Measurements from ENCODE around the gene ROGDI. TPM values are rescaled to one million over a fixed set of nuclear protein-coding genes. Genes with fewer than 3 reads are reported as not detected.

Gene ROGDI
- total and polyA plus RNA-seq, 9 of the 15 experiments (the other 6 are each of a cell fraction or from before 2014, with no cell fraction given), result 0.97 to 37.3 (median 16.5) TPM

- TF ChIP-seq THRA (IDR thresholded peaks at IDR 0.05), result no peak
- TF ChIP-seq ERF (CRISPR knock-in tag; IDR thresholded peaks at IDR 0.05), result no peak
- TF ChIP-seq, protein P1, sequence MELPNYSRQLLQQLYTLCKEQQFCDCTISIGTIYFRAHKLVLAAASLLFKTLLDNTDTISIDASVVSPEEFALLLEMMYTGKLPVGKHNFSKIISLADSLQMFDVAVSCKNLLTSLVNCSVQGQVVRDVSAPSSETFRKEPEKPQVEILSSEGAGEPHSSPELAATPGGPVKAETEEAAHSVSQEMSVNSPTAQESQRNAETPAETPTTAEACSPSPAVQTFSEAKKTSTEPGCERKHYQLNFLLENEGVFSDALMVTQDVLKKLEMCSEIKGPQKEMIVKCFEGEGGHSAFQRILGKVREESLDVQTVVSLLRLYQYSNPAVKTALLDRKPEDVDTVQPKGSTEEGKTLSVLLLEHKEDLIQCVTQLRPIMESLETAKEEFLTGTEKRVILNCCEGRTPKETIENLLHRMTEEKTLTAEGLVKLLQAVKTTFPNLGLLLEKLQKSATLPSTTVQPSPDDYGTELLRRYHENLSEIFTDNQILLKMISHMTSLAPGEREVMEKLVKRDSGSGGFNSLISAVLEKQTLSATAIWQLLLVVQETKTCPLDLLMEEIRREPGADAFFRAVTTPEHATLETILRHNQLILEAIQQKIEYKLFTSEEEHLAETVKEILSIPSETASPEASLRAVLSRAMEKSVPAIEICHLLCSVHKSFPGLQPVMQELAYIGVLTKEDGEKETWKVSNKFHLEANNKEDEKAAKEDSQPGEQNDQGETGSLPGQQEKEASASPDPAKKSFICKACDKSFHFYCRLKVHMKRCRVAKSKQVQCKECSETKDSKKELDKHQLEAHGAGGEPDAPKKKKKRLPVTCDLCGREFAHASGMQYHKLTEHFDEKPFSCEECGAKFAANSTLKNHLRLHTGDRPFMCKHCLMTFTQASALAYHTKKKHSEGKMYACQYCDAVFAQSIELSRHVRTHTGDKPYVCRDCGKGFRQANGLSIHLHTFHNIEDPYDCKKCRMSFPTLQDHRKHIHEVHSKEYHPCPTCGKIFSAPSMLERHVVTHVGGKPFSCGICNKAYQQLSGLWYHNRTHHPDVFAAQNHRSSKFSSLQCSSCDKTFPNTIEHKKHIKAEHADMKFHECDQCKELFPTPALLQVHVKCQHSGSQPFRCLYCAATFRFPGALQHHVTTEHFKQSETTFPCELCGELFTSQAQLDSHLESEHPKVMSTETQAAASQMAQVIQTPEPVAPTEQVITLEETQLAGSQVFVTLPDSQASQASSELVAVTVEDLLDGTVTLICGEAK (IDR thresholded peaks at IDR 0.05), result peak; percentile 44
- TF ChIP-seq, protein P1 (CRISPR knock-in tag; IDR thresholded peaks at IDR 0.05), result no peak
- no peak for TF ChIP-seq ATF3 (IDR thresholded peaks at IDR 0.05)
- no peak for TF ChIP-seq ATF3 (CRISPR knock-in tag; conservative IDR thresholded peaks at IDR 0.05)
- no peak for TF ChIP-seq TAF9B (IDR thresholded peaks at IDR 0.05; ENCODE audit: partially characterized antibody)
- TF ChIP-seq GATAD2A (IDR thresholded peaks at IDR 0.05), result peak; percentile 88
- no peak for TF ChIP-seq BDP1 (IDR thresholded peaks at IDR 0.05; ENCODE audit: insufficient read depth, insufficient read length)
- peak; percentile 91; the same call in 1 of the 2 replicates for TF ChIP-seq PHF8 (IDR thresholded peaks at IDR 0.05; ENCODE audit: borderline replicate concordance, low read length)
- no peak; the same call in 1 of the 2 replicates for TF ChIP-seq FOXJ2 (tag; IDR thresholded peaks at IDR 0.05)
These were observed 35.4 kb downstream of the ROGDI start, which contains the start of gene ZNF500 (continued) for GRCh38 chr16:4766875-4767628.

All from K562 (cell line).